ENCODE measurements around the gene TMEM198. TPM values are rescaled to one million over a fixed set of nuclear protein-coding genes. Genes with fewer than 3 reads are reported as not detected.

TMEM198 gene
- total RNA-seq, result 5.4 and 5.8 TPM in 2 replicates

GRCh38 chr2:219543596-219544358 is at the start of gene TMEM198, which contains the start of gene CHPF:
Gene TMEM198, plus strand, starts transcription at chr2:219544028. Its CDS starts 700 bp downstream, at chr2:219544728.
Gene CHPF, minus strand, starts transcription at chr2:219543809. Its CDS starts 271 bp downstream, at chr2:219543538.

GRCh38 chr2:219498280-219499057 is 45.4 kb upstream of the TMEM198 start, which contains the start of gene GMPPA:
Gene GMPPA, plus strand, starts transcription at chr2:219498891. Its CDS starts 1,085 bp downstream, at chr2:219499976.

GRCh38 chr2:219514196-219514761 is 29.5 kb upstream of the TMEM198 start, which contains the start of gene ASIC4:
Gene ASIC4, plus strand, starts transcription at chr2:219514482. Its CDS starts 243 bp downstream, at chr2:219514725.

GRCh38 chr2:219571311-219572236 is 27.7 kb downstream of the TMEM198 start, which contains the start of gene OBSL1:
Gene OBSL1, minus strand, starts transcription at chr2:219571539. Its CDS starts 307 bp downstream, at chr2:219571232.

GRCh38 chr2:219572237-219573001 is 28.6 kb downstream of the TMEM198 start, which contains the start of gene INHA:
Gene INHA, plus strand, starts transcription at chr2:219572310. Its CDS starts 65 bp downstream, at chr2:219572375.

GRCh38 chr2:219597552-219598307 is 53.9 kb downstream of the TMEM198 start, which contains the start of gene STK11IP:
Gene STK11IP, plus strand, starts transcription at chr2:219597857. Its CDS starts 263 bp downstream, at chr2:219598120.

Other genes with a start within 250 kb of the TMEM198 start
- 0.36 and 1.9 TPM in 2 replicates for gene PTPRN, start 234.6 kb upstream of the TMEM198 start, total RNA-seq
- not detected in 2 replicates for gene RESP18, start 211.3 kb upstream of the TMEM198 start, total RNA-seq
- 78.3 and 89.3 TPM in 2 replicates for gene DNPEP, start 156.1 kb upstream of the TMEM198 start, total RNA-seq
- gene DES, start 125.7 kb upstream of the TMEM198 start, total RNA-seq, result 0.32 TPM in 1 of 2 replicates, not detected in the other
- gene SPEG, start 109.2 kb upstream of the TMEM198 start, total RNA-seq, result 5.2 and 6.8 TPM in 2 replicates
- gene GMPPA, start 45.1 kb upstream of the TMEM198 start, total RNA-seq, result 69.7 and 93.9 TPM in 2 replicates
- not detected in 2 replicates for gene ASIC4, start 29.5 kb upstream of the TMEM198 start, total RNA-seq
- 192 and 214 TPM in 2 replicates for gene CHPF, start 219 bp upstream of the TMEM198 start, total RNA-seq
- gene OBSL1, start 27.5 kb downstream of the TMEM198 start, total RNA-seq, result 63.2 and 64.8 TPM in 2 replicates
- gene INHA, start 28.3 kb downstream of the TMEM198 start, total RNA-seq, result not detected in 2 replicates
- 11.3 and 14.6 TPM in 2 replicates for gene STK11IP, start 53.8 kb downstream of the TMEM198 start, total RNA-seq
- 6.2 and 6.3 TPM in 2 replicates for gene SLC4A3, start 83.6 kb downstream of the TMEM198 start, total RNA-seq